ENCODE results near the gene LMF1. TPM values are rescaled to one million over a fixed set of nuclear protein-coding genes. Genes with fewer than 3 reads are reported as not detected.

LMF1 gene
- total and polyA plus RNA-seq, 2 of the 13 experiments (the other 11 are each of a cell fraction or from before 2014, with no cell fraction given): 6.8 to 8.5 TPM

- TF ChIP-seq MED8 (CRISPR knock-in tag; IDR thresholded peaks at IDR 0.05; ENCODE audit: insufficient replicate concordance): no peak
- TF ChIP-seq RCOR2 (CRISPR knock-in tag; IDR thresholded peaks at IDR 0.05): peak; percentile 45; the same call in 1 of the 2 replicates
- TF ChIP-seq ZNF883 (CRISPR knock-in tag; IDR thresholded peaks at IDR 0.05; ENCODE audit: not compliant biosample characterization): peak; percentile 46
- TF ChIP-seq ZNF558 (CRISPR knock-in tag; IDR thresholded peaks at IDR 0.05; ENCODE audit: borderline replicate concordance): no peak
- TF ChIP-seq CENPBD1 (CRISPR knock-in tag; IDR thresholded peaks at IDR 0.05; ENCODE audit: borderline replicate concordance, low read depth): no peak
- TF ChIP-seq HIVEP1 (CRISPR knock-in tag; IDR thresholded peaks at IDR 0.05): peak; percentile 44; the same call in 1 of the 2 replicates
- TF ChIP-seq ZSCAN9 (CRISPR knock-in tag; IDR thresholded peaks at IDR 0.05; ENCODE audit: borderline replicate concordance): peak; percentile 83; the same call in 1 of the 2 replicates
- TF ChIP-seq ZNF549 (CRISPR knock-in tag; IDR thresholded peaks at IDR 0.05): no peak
- TF ChIP-seq ZNF550 (CRISPR knock-in tag; IDR thresholded peaks at IDR 0.05; ENCODE audit: borderline replicate concordance): no peak
- no peak for TF ChIP-seq KLF13 (CRISPR knock-in tag; IDR thresholded peaks at IDR 0.05)
- TF ChIP-seq PITX1 (CRISPR knock-in tag; IDR thresholded peaks at IDR 0.05): peak; percentile 67
- no peak for TF ChIP-seq MEF2D (CRISPR knock-in tag; IDR thresholded peaks at IDR 0.05)
- peak; percentile 88 for TF ChIP-seq ZNF609 (CRISPR knock-in tag; IDR thresholded peaks at IDR 0.05; ENCODE audit: borderline replicate concordance)
- no peak for TF ChIP-seq ZNF256 (CRISPR knock-in tag; conservative IDR thresholded peaks at IDR 0.05)
- peak; percentile 78; the same call in 1 of the 2 replicates for TF ChIP-seq RNF2 (conservative IDR thresholded peaks at IDR 0.05; ENCODE audit: low read depth)
- TF ChIP-seq ZNF782 (CRISPR knock-in tag; IDR thresholded peaks at IDR 0.05; ENCODE audit: borderline replicate concordance): no peak
- no peak for TF ChIP-seq ARNT (IDR thresholded peaks at IDR 0.05)
- no peak for TF ChIP-seq NFRKB (IDR thresholded peaks at IDR 0.05)
- TF ChIP-seq MIXL1 (CRISPR knock-in tag; IDR thresholded peaks at IDR 0.05): peak; percentile 71
- TF ChIP-seq MTA3 (CRISPR knock-in tag; IDR thresholded peaks at IDR 0.05): no peak
- no peak for TF ChIP-seq ZNF720 (CRISPR knock-in tag; IDR thresholded peaks at IDR 0.05)
- TF ChIP-seq KAT8 (CRISPR knock-in tag; IDR thresholded peaks at IDR 0.05): peak; percentile 69
- TF ChIP-seq PAF1 (CRISPR knock-in tag; IDR thresholded peaks at IDR 0.05): no peak
- TF ChIP-seq, protein P1, sequence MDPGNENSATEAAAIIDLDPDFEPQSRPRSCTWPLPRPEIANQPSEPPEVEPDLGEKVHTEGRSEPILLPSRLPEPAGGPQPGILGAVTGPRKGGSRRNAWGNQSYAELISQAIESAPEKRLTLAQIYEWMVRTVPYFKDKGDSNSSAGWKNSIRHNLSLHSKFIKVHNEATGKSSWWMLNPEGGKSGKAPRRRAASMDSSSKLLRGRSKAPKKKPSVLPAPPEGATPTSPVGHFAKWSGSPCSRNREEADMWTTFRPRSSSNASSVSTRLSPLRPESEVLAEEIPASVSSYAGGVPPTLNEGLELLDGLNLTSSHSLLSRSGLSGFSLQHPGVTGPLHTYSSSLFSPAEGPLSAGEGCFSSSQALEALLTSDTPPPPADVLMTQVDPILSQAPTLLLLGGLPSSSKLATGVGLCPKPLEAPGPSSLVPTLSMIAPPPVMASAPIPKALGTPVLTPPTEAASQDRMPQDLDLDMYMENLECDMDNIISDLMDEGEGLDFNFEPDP (CRISPR knock-in tag; conservative IDR thresholded peaks at IDR 0.05): no peak
- no peak for TF ChIP-seq NFYB (CRISPR knock-in tag; IDR thresholded peaks at IDR 0.05)
Measured at GRCh38 chr16:912684-913613, 57.8 kb downstream of the LMF1 start (continued).

Data from HepG2 (cell line).